Small intestine (tissue), 7 donors: Measurements from ENCODE around the gene IQGAP2. TPM values are rescaled to one million over a fixed set of nuclear protein-coding genes. Genes with fewer than 3 reads are reported as not detected.

Experiments
- DNase-seq, 2 donors: peaks; one replicate each; pipeline versions ENCODE4 v3.0.0 to v3.0.0-alpha.2; 2013
- FAIRE-seq: peaks from 2 replicates; lab custom pipeline; 2012; peaks lifted over from hg19 to GRCh38; lab: Jason Lieb, UNC
- H3K27ac ChIP-seq, 3 donors: one replicate each; pipeline ENCODE4 v1.5.1; 2013; ENCODE audit warnings: low read length in 2 of 3, mild to moderate bottlenecking in 2 of 3, control low read depth in 1 of 3, inconsistent platforms in 1 of 3, low read depth in 1 of 3, moderate library complexity in 1 of 3
- H3K27me3 ChIP-seq, 3 donors: one replicate each; pipeline ENCODE4 v1.6.1; 2013; ENCODE audit warnings: low read length in 3 of 3, inconsistent platforms in 1 of 3; ENCODE audit not compliant: control insufficient read depth in 3 of 3, insufficient read depth in 3 of 3
- H3K36me3 ChIP-seq, 3 donors: one replicate each; pipeline ENCODE4 v1.6.1; 2013; ENCODE audit warnings: low read length in 3 of 3, inconsistent platforms in 1 of 3, low read depth in 1 of 3, mild to moderate bottlenecking in 1 of 3, moderate library complexity in 1 of 3; ENCODE audit not compliant: control insufficient read depth in 3 of 3, insufficient read depth in 2 of 3
- H3K4me1 ChIP-seq, 3 donors: one replicate each; pipeline ENCODE4 v1.6.1; 2013; ENCODE audit warnings: low read length in 2 of 3, inconsistent platforms in 1 of 3, low read depth in 1 of 3, mild to moderate bottlenecking in 1 of 3, moderate library complexity in 1 of 3; ENCODE audit not compliant: control insufficient read depth in 3 of 3, insufficient read depth in 2 of 3
- H3K4me3 ChIP-seq, 3 donors: one replicate each; pipeline ENCODE4 v1.5.1; 2013; ENCODE audit warnings: low read length in 3 of 3, control low read depth in 1 of 3, inconsistent platforms in 1 of 3, low read depth in 1 of 3, mild to moderate bottlenecking in 1 of 3, moderate library complexity in 1 of 3
- H3K9me3 ChIP-seq, 2 donors: one replicate each; pipeline ENCODE4 v1.6.1; 2013; ENCODE audit warnings: low read depth in 1 of 2, low read length in 1 of 2; ENCODE audit not compliant: control insufficient read depth in 2 of 2, insufficient read depth in 1 of 2
- WGBS, 3 donors: extraction: QIAGEN DNeasy Blood & Tissue Kit; methylation state at CpG; one replicate each; pipeline ENCODE4 v1.1.7; 2013; 5-methylcytosine and 5-hydroxymethylcytosine counted together
- polyA plus RNA-seq, 4 donors: library from polyadenylated mRNA; stranded (reverse) in 3 of 4; unstranded in 1 of 4; fragments of 200-250 nt in 3 of 4; fragments of 120-200 nt in 1 of 4; gene quantifications; one replicate each; pipeline versions ENCODE4 v1.2.1 to v1.2.3, GENCODE V29; 2013
- donor health status: healthy with polysubstance abuse.
- donor health status: control.
- donor health status: control.
- donor health status: Bipolar disorder and iron deficiency.
- donor health status: healthy.

The IQGAP2 gene
- polyA plus RNA-seq, 4 donors: 13.6 to 138 (median 85.6) TPM

- Histone ChIP-seq H3K4me1 (peaks cover 0 to 7% (median 6%) of the 10 kb centered on the region in 3 donors), H3K9me3 (no peaks in the 10 kb centered on the region), H3K4me3 (peak overlapping the region in 1 of 3 donors; percentile 95), H3K27me3 (peaks cover 0 to 14% (median 0%) of the 10 kb centered on the region in 3 donors), H3K27ac (peak overlapping the region in 1 of 3 donors; percentile 38), H3K36me3 (no peaks in the 10 kb centered on the region)
- 70 to 88% (median 84%) methylated on average over 11 of the region's 11 CpGs for WGBS, 3 donors
- FAIRE-seq: no peak
- no peak for DNase-seq
Observed at GRCh38 chr5:76717222-76718083, 314.4 kb downstream of the IQGAP2 start.

- H3K27ac ChIP-seq: peak overlapping the region in 1 of 3 donors; percentile 38
- no peaks in the 10 kb centered on the region for H3K9me3 ChIP-seq
- WGBS, 3 donors: 73 to 96% (median 86%) methylated on average over 5 of the region's 5 CpGs
- H3K36me3 ChIP-seq: peaks cover 0 to 3% (median 0%) of the 10 kb centered on the region in 3 donors
- H3K4me1 ChIP-seq: peaks cover 0 to 7% (median 6%) of the 10 kb centered on the region in 3 donors
- FAIRE-seq: no peak
- no peak overlapping the region for H3K4me3 ChIP-seq
- no peak for DNase-seq
- peaks cover 0 to 14% (median 0%) of the 10 kb centered on the region in 3 donors for H3K27me3 ChIP-seq
Observed at GRCh38 chr5:76718381-76718832, 315.3 kb downstream of the IQGAP2 start.

- DNase-seq (no peak), FAIRE-seq (no peak)
- 75 to 96% (median 91%) methylated on average over 4 of the region's 4 CpGs for WGBS, 3 donors
- peaks cover 0 to 7% (median 6%) of the 10 kb centered on the region in 3 donors for H3K4me1 ChIP-seq
- no peak overlapping the region for H3K4me3 ChIP-seq
- peaks cover 0 to 14% (median 0%) of the 10 kb centered on the region in 3 donors for H3K27me3 ChIP-seq
- peaks cover 0 to 3% (median 0%) of the 10 kb centered on the region in 3 donors for H3K36me3 ChIP-seq
- H3K9me3 ChIP-seq: no peaks in the 10 kb centered on the region
- peak overlapping the region in 1 of 3 donors; percentile 7 for H3K27ac ChIP-seq
Observed at GRCh38 chr5:76718880-76719279, 315.8 kb downstream of the IQGAP2 start.

DNA sequence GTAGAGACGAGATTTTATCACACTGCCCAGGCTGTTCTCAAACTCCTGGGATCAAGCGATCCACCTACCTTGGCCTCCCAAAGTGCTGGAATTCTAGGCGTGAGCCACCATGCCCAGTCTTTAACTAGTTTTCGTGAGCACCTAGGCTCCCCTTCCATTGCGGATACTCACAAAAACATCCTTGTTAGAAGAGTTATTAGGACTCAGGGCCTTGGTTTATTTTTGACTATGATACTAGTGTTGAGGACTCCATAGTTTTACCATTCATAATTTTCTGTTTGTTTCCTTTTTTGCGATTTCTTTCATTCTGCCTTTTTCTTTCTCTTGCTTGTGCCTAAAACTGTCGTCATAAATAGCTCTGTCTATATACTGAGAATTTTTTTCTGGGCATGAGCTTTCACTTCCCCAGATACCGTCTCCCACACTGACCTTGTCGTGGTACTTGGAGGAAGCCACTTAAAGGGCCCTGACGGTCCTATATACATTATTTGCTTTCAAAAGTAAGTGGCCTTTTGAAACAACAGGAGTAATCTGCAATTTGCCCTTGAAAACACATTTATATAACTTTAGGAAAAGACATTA is 318.0 kb downstream of the IQGAP2 start:
- H3K27ac ChIP-seq: peak overlapping the region in 1 of 3 donors; percentile 55
- no peak for FAIRE-seq
- no peaks in the 10 kb centered on the region for H3K27me3 ChIP-seq
- H3K4me3 ChIP-seq: no peak overlapping the region
- peaks cover 0 to 8% (median 0%) of the 10 kb centered on the region in 3 donors for H3K4me1 ChIP-seq
- WGBS, 3 donors: 53 to 72% (median 71%) methylated on average over 10 of the region's 10 CpGs
- no peaks in the 10 kb centered on the region for H3K9me3 ChIP-seq
- no peak for DNase-seq
- H3K36me3 ChIP-seq: peaks cover 0 to 3% (median 0%) of the 10 kb centered on the region in 3 donors

GRCh38 chr5:76723266-76723665 is 320.2 kb downstream of the IQGAP2 start:
- H3K9me3 ChIP-seq: peaks cover 0 to 3% of the 10 kb centered on the region in 2 donors
- WGBS, 3 donors: 77 to 83% (median 78%) methylated on average over 1 of the region's 1 CpG
- H3K4me1 ChIP-seq: peaks cover 0 to 8% (median 0%) of the 10 kb centered on the region in 3 donors
- H3K36me3 ChIP-seq: peaks cover 0 to 3% (median 2%) of the 10 kb centered on the region in 3 donors
- no peak for FAIRE-seq
- H3K27me3 ChIP-seq: no peaks in the 10 kb centered on the region
- H3K27ac ChIP-seq: peak overlapping the region in 1 of 3 donors; percentile 8
- no peak for DNase-seq
- no peak overlapping the region for H3K4me3 ChIP-seq

DNA sequence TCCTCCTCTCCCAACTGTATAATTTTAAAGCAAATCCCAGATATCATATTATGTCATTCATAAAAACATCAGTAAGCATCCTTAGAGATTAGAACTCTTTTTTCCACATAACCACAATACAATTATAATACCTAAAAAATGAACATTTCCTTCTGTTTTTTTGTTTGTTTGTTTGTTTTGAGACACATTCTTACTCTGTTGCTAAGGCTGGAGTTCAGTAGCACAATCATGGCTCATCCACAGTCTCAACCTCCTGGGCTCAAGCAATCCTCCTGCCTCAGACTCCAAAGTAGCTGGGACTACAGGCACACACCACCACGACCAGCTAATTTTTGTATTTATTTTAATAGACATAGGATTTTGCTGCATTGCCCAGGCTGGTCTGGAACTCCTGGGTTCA is 320.8 kb downstream of the IQGAP2 start:
- FAIRE-seq (no peak), DNase-seq (no peak)
- Histone ChIP-seq H3K27me3 (no peaks in the 10 kb centered on the region), H3K4me3 (no peak overlapping the region), H3K36me3 (peaks cover 0 to 3% (median 2%) of the 10 kb centered on the region in 3 donors), H3K9me3 (peaks cover 0 to 7% of the 10 kb centered on the region in 2 donors), H3K4me1 (peaks cover 0 to 8% (median 0%) of the 10 kb centered on the region in 3 donors), H3K27ac (no peak overlapping the region)
- WGBS, 3 donors: 59 to 75% (median 64%) methylated on average over 1 of the region's 1 CpG

DNA sequence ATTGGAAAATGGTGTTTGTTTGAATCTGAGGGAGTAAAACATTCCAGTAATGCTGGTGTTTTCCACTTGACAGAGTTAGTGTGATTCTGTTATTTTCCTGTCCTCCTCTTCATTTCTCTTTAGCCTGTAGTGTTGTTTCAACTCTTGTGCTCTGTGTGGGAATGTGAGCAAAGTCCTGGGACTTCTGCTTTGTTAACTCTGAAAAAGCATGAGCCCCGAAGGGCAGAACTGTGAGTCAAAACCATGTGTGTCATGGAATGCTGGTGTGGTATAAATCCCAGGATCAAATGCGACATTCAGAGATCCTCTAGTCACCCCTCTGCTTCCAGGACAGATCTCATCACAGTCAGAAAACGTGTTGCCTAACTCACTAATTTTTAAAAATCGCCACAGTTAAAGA is 321.8 kb downstream of the IQGAP2 start:
- WGBS, 3 donors: 83 to 92% (median 86%) methylated on average over 4 of the region's 4 CpGs
- FAIRE-seq (no peak), DNase-seq (no peak)
- Histone ChIP-seq H3K9me3 (peaks cover 0 to 11% of the 10 kb centered on the region in 2 donors), H3K27me3 (no peaks in the 10 kb centered on the region), H3K36me3 (peaks cover 0 to 3% (median 2%) of the 10 kb centered on the region in 3 donors), H3K4me1 (peaks cover 0 to 6% (median 0%) of the 10 kb centered on the region in 3 donors), H3K27ac (no peak overlapping the region), H3K4me3 (no peak overlapping the region)

GRCh38 chr5:76728965-76729364 is 325.9 kb downstream of the IQGAP2 start:
- WGBS, 3 donors: 38 to 54% (median 47%) methylated on average over 4 of the region's 4 CpGs
- no peak for DNase-seq
- Histone ChIP-seq H3K9me3 (peaks cover 0 to 23% of the 10 kb centered on the region in 2 donors), H3K4me1 (peaks cover 0 to 3% (median 0%) of the 10 kb centered on the region in 3 donors), H3K36me3 (peaks cover 0 to 13% (median 0%) of the 10 kb centered on the region in 3 donors), H3K27me3 (no peaks in the 10 kb centered on the region), H3K4me3 (no peak overlapping the region), H3K27ac (no peak overlapping the region)
- no peak for FAIRE-seq
